GM10847 (cell line): ENCODE measurements around the gene C9orf152.

ENCODE experiments used
- POLR2A ChIP-seq: IDR thresholded peaks from 2 replicates; pipeline ENCODE4 v1.6.1; 2011; ENCODE audit not compliant: insufficient read length; ENCODE audit errors: extremely low read depth

Gene C9orf152

DNA sequence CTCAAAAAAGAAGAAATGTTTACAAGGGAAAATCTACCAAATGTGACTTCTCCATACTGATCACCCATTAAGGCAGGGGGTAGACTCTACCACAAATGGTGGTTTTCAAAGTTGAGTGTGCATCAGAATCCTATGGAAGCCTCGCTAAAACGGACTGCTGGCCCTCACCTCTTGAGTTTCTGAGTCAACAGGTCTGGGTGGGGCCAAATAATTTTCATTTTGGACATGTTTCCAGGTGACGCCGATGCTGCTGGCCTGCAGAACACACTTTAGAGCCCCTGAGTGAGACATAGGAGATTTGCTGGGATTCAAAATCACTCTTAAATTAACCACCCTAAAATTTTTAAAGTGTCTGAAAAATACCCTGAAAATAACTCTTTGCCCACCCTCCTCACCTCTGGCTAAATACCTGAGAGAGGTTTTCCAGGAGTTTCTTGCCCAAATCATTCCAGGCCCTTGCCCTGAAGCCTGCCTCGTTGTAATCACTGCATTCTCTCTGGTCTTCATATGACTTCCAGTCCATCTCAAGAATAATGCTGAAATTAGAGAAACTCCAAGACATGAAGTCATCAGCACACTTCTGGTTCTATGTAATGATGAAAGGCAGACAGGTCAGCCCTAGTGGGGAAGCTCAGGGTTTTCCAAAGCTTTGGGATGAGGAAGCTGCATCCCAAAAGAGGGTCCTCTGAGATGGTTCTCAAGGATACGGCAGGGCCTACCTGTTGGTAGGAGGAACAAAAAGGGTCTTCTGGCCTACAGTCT is 18.2 kb downstream of the C9orf152 start:
- TF ChIP-seq POLR2A: no peak

DNA sequence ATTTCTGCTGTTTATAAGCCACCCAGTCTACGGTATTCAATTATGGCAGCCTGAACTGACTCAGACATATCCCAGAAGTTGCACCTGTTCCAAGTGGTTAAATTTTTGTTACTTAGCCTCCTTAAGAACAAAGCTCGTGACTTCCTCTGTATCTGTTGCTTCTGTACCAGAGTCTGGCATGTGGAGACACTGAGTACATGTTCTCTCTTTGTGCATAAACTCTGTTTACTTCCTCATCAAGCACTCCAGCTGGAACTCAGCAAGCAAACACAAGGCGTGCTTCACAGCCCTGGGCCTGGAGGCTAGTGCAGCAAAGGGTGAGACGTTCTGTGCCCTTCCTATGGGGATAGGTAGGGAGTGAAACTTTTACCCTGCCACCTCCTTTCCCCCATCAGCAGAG is 19.0 kb downstream of the C9orf152 start:
- TF ChIP-seq POLR2A: no peak

GRCh38 chr9:110188101-110188500 is 19.9 kb downstream of the C9orf152 start:
- no peak for TF ChIP-seq POLR2A

DNA sequence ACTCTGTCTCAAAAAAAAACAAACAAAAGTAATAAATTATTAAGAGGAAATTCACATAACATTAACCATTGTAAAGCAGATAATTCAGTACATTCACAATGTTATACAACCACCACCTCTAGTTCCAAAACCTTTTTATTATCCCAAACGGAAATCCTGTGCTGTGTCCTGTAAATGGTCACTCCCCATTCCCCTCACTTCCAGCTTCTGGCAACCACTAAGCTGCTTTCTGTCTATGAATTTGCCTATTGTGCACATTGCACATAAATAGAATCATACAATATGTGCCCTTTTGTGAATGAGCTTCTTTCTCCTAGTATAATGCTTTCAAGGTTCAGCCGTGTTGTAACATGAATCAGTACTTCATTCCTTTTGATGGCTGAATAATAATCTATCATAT is 20.8 kb downstream of the C9orf152 start:
- no peak for TF ChIP-seq POLR2A

DNA sequence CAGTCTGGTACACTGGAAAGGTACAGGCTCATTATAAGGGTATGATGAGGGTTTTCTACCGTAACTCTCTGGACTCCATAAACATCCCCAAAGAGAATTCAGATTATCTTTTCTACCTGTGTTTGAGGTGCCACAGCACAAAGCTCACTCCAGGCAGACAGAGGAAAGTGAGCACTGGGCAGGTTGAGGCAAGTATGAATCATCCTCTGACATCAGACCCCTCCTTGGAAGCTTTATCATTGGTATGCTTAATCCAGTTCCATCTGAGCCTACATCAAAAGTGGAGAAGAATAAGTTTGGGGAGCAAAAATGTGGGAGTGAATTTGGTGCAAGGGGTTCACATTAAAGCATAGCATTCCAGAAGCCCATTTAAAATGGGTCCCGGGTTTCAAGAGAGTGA is 21.7 kb downstream of the C9orf152 start:
- no peak for TF ChIP-seq POLR2A

DNA sequence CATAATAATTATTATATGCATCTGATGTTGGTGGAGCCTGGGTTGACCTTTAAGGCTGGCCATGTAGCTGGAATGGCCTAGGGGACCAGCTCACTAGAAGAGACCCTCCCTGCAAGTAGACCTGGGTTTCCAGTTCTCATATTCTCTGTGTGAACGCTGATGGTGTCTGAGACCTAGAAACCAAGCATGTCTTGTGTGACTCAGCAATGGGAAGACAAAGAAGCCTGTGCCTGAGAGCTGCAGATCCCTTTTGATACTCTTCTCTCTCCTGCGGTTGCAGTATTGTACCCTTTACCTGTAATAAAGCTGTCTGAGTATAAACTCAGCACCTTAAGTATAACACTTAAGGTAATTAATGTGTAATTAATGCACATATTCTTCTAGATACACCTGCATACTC is 22.2 kb downstream of the C9orf152 start:
- TF ChIP-seq POLR2A: no peak

GRCh38 chr9:110183208-110184145 is 24.5 kb downstream of the C9orf152 start:
- no peak for TF ChIP-seq POLR2A

- TF ChIP-seq POLR2A: no peak
These were observed 27.2 kb downstream of the C9orf152 start for GRCh38 chr9:110180511-110181434.

DNA sequence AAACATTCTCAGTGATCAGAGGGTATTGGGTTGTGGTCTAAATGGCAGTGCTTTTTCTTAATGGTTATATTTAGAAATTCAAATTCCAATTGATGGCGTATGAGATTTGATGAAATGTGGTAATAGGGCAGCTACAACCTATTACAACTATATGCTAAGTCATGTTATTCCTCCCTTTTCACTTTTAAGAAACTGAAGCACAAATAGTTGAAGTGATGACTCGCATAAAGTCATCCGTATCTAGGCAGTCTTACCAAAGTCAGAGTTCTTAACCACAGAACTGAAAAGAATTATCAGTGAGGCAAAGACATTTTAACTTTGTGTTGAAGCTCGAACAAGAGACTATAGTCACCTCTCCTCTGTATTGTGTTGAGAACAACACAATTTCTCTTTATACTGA is 28.2 kb downstream of the C9orf152 start:
- no peak for TF ChIP-seq POLR2A

DNA sequence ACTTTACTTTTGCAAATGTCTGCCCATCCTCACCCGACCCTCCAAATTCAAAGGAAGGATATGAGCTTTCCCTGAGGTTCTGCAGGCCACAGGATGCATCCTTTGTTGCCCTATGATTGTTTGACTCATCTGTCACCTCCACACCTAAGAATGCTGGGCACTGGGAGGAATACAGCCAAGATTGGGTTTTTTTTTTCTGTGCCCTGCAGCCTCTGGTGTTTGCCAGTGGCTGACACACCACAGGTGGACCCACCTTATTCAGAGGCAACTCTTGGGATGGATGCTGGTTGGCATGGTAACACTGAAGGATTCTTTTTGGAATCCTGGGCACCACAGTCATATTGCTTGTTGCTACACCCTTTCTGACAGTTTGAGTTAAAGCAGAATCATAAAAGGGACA is 29.7 kb downstream of the C9orf152 start:
- no peak for TF ChIP-seq POLR2A

GRCh38 chr9:110175275-110175968 is 32.5 kb downstream of the C9orf152 start:
- TF ChIP-seq POLR2A: no peak

DNA sequence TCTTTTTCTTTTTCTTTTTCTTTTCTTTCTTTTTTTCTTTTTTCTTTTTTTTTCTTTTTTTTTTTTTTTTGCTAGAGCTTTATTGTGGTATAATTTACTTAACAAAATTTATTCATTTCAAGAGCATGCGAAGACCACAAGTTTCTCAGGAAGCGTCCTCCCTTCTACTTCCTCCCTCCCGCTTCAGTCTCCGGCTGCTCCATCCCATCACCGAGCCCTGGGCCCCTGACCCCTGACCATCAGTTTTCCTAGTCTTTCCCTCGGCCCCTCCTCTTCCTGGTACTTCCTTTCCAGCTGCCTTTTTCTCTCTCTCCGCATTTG is 34.7 kb downstream of the C9orf152 start:
- TF ChIP-seq POLR2A: no peak

DNA sequence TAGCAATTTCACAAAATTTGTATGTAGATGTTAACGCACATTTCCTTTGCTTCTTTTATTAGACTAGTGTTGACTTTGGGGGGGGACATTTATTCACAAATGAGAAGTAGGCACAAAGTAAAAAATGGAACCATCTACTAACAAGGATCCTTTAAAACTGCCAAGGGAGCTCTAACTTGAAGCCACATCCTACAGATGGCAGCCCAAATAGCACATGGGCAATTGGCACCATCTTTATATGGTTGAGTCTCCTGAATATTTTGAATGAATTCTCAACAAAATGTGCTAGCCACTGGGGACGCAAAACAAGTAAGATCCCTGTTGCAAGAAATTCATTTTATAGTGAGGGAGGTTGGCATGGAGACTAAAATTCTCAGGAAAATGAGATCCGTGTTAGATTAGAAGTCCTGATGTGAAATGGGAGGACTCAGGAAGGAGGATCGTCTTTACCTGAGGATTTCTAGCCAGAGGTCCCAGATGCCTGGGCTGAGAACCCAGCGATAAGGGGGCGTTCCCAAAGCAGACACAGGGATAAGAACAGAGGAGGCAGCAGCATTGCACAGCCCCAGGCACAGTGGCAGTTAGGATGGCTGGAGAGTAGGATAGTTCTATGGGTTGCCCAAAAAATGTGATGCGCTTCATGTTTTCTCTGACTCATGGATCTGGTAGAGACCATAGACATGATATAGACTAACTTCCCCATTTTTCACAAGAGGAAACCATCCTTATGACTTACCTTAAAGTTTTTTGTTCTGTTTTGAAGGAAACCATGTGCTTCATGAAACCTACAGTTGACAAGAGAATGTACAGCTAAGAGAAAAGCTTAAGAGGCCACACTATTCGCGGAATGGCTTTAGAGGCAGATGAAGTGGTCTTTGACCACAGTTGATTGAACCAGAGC is 37.4 kb downstream of the C9orf152 start:
- TF ChIP-seq POLR2A: no peak

- no peak for TF ChIP-seq POLR2A
These were observed 39.5 kb downstream of the C9orf152 start for GRCh38 chr9:110168486-110168885.
